T-helper 1 cell treated with Interleukin-12 subunit alpha and Interleukin-12 subunit beta and Interleukin-4 antibody, amounts not matched to agents 30 μg/mL and 1 μg/mL, for 36 hours (primary cell): Measurements from ENCODE around the gene KCNG1.

ENCODE experiments used
- H3K27ac Mint-ChIP-seq: one replicate; pipeline ENCODE4 v1.8.0; 2021; ENCODE audit warnings: mild to moderate bottlenecking, mixed read lengths
- H3K27me3 Mint-ChIP-seq: one replicate; pipeline ENCODE4 v1.8.0; 2021; ENCODE audit warnings: low read depth, mixed read lengths
- H3K36me3 Mint-ChIP-seq: one replicate; pipeline ENCODE4 v1.8.0; 2021; ENCODE audit warnings: low read depth, mixed read lengths
- H3K4me1 Mint-ChIP-seq: one replicate; pipeline ENCODE4 v1.8.0; 2021; ENCODE audit warnings: low read depth, mixed read lengths
- H3K4me3 Mint-ChIP-seq: one replicate; pipeline ENCODE4 v1.8.0; 2021; ENCODE audit warnings: mild to moderate bottlenecking, moderate library complexity, mixed read lengths
- H3K9me3 Mint-ChIP-seq: one replicate; pipeline ENCODE4 v1.8.0; 2021; ENCODE audit warnings: mixed read lengths

Gene KCNG1

GRCh38 chr20:51026269-51026668 lies 3.4 kb upstream of the KCNG1 start:
- Mint-ChIP-seq H3K4me3 (no peak overlapping the region), H3K36me3 (no peaks in the 10 kb centered on the region), H3K27me3 (peaks cover 73% of the 10 kb centered on the region), H3K4me1 (peaks cover 7% of the 10 kb centered on the region), H3K9me3 (no peaks in the 10 kb centered on the region), H3K27ac (no peak overlapping the region)

- Mint-ChIP-seq H3K36me3 (no peaks in the 10 kb centered on the region), H3K9me3 (no peaks in the 10 kb centered on the region), H3K4me3 (no peak overlapping the region), H3K27me3 (peaks cover 81% of the 10 kb centered on the region), H3K27ac (no peak overlapping the region), H3K4me1 (peaks cover 7% of the 10 kb centered on the region)
These were observed 1.9 kb upstream of the KCNG1 start for GRCh38 chr20:51024761-51025160.

- Mint-ChIP-seq H3K36me3 (no peaks in the 10 kb centered on the region), H3K9me3 (no peaks in the 10 kb centered on the region), H3K27me3 (peaks cover 77% of the 10 kb centered on the region), H3K27ac (no peak overlapping the region), H3K4me1 (peaks cover 7% of the 10 kb centered on the region), H3K4me3 (peak overlapping the region; percentile 68)
These were observed 779 bp upstream of the KCNG1 start for GRCh38 chr20:51023617-51024155.

DNA sequence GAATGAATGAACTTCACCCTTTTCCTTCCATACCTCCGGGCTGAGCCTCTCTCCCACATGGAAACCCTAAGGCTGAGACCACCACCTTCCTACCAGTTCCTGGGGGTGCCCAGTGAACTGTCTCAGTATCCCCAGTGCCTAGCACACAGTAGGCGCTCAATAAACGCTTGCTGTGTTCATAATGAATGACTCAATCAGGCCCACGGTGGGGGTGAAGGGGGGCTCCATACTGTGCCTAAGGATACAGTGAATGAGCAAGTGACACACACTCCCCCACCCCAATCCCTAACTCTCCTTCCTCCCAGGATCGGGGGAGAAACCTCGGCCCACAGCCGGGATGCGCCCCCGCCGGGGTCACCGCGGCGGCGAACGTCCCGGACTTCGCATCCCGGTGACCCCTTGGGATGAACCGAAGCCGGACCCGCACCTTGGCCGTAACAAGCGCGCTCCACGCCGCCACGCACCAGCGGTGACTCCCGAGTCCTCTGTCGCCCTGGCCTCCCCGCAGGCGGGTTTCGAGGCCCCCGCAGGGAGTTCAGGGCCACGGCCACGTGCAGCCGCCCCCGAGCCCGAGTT lies 592 bp downstream of the KCNG1 start:
- no peaks in the 10 kb centered on the region for H3K9me3 Mint-ChIP-seq
- H3K4me1 Mint-ChIP-seq, result peaks cover 7% of the 10 kb centered on the region
- peaks cover 70% of the 10 kb centered on the region for H3K27me3 Mint-ChIP-seq
- H3K36me3 Mint-ChIP-seq, result no peaks in the 10 kb centered on the region
- H3K27ac Mint-ChIP-seq, result peak overlapping the region; percentile 55
- peak overlapping the region; percentile 27 for H3K4me3 Mint-ChIP-seq

- Mint-ChIP-seq H3K4me1 (peaks cover 7% of the 10 kb centered on the region), H3K27ac (no peak overlapping the region), H3K9me3 (no peaks in the 10 kb centered on the region), H3K36me3 (no peaks in the 10 kb centered on the region), H3K27me3 (peaks cover 67% of the 10 kb centered on the region), H3K4me3 (no peak overlapping the region)
These were observed 1.6 kb downstream of the KCNG1 start for GRCh38 chr20:51021067-51022025.

DNA sequence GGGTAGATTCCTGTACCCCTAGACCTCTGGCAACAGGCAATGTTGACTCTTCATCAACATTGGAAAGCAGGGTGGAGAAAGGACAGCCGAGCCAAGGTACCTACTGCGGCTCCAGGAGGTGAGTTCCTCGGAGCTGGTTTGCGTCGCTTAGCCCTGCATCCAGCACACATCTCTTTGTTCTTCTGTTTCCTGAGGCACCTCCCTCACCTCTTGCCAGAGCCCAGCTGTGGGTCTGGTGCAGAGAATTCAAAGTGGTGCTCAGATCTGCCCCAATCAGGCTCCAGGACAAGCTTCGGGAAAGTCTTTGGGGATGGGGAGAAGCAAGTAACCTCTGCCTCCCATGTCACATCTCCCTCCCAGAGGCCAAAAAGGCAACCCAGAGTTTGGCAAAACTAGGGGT lies 2.2 kb downstream of the KCNG1 start:
- Mint-ChIP-seq H3K4me3 (no peak overlapping the region), H3K27me3 (peaks cover 62% of the 10 kb centered on the region), H3K36me3 (no peaks in the 10 kb centered on the region), H3K27ac (no peak overlapping the region), H3K9me3 (no peaks in the 10 kb centered on the region), H3K4me1 (peaks cover 7% of the 10 kb centered on the region)

DNA sequence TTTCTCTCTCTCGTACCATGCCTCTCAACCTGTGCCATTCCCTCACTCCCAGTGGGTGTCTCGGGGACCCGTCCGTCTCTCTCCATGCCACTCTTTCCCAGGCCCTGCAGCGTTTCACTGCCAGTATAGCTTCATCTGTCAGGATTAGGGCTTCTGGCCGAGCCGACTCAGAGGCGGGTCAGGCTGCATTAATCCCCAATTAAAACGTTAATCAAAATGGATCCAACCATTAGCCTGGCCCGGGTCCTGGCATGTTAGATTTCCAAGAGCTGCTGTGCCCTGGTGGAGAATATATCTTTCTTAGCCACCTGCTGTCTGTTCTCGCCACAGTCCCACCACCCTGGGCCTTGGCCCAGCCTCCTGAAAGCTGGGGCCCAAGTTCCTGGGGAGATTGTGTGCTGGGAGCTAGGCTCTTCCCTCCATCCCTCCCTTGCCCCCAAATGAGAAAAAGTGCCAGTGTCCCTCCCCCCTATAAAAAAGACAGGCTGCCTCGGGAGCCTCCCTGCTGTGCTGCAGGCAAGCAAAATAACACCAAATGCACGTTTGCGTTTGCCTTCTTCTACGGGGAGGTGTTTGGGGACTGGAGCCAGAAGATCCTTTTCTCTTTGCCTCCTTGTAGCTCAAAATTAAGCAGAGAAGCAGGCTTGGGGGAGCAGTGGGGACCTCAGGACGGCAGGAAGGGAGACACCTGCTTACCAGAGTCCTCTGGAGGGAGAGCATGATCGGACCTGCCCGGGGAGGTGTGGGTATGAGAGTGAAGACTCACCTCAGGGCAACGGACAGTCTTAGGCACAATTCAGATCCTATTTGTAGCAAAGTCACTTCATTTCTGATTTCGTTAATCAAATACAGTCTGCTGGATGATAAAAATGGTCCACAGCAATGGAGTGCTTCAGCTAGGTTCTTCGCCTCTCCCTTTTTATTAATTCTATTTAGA lies 3.0 kb downstream of the KCNG1 start:
- Mint-ChIP-seq H3K4me3 (no peak overlapping the region), H3K4me1 (peaks cover 7% of the 10 kb centered on the region), H3K27ac (no peak overlapping the region), H3K36me3 (no peaks in the 10 kb centered on the region), H3K9me3 (no peaks in the 10 kb centered on the region), H3K27me3 (peaks cover 56% of the 10 kb centered on the region)

DNA sequence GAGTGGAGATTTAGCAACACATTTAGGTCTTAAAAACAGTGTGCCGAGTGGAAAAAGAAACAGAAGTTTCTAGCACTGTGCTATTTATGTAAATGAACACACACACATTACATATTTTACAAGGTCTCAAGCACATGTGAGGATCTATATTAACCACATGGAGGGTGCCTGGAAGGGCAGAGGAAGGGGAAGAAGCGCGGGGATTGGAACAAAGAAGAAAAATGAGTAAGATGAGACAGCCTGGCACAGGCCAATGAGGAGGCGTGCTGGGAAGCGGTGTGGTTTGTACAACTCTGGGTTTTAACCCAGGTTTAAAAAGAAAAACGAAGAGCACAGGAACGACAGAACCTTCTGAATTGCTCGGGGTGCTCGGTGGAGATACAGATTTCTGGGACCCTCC lies 5.7 kb downstream of the KCNG1 start:
- Mint-ChIP-seq H3K4me1 (no peaks in the 10 kb centered on the region), H3K27ac (no peak overlapping the region), H3K9me3 (no peaks in the 10 kb centered on the region), H3K4me3 (no peak overlapping the region), H3K27me3 (peaks cover 43% of the 10 kb centered on the region), H3K36me3 (no peaks in the 10 kb centered on the region)

DNA sequence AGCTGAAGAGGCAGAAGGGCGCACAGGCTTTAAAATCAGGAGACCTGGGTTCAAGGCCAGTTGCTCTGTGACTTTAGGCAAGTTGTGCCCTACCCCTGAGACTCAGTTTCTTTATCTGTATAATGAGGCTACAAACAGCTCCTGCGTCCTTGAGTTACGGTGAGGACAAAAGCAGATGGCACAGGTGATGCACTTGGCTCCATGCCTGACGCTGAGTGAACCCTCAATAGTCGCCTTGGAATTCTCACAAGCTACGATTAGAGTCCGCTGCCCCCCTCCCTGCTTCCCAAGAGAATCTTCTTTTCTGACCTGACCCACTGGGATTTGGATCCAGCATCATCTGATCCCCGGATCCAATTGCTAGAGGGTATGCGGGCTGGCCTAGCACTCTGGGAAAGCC lies 6.4 kb downstream of the KCNG1 start:
- Mint-ChIP-seq H3K27ac (no peak overlapping the region), H3K4me3 (no peak overlapping the region), H3K9me3 (no peaks in the 10 kb centered on the region), H3K36me3 (no peaks in the 10 kb centered on the region), H3K27me3 (peaks cover 36% of the 10 kb centered on the region), H3K4me1 (no peaks in the 10 kb centered on the region)

GRCh38 chr20:51014797-51015722 lies 7.8 kb downstream of the KCNG1 start:
- no peaks in the 10 kb centered on the region for H3K9me3 Mint-ChIP-seq
- no peaks in the 10 kb centered on the region for H3K4me1 Mint-ChIP-seq
- no peak overlapping the region for H3K4me3 Mint-ChIP-seq
- no peaks in the 10 kb centered on the region for H3K36me3 Mint-ChIP-seq
- H3K27me3 Mint-ChIP-seq, result peaks cover 23% of the 10 kb centered on the region
- H3K27ac Mint-ChIP-seq, result no peak overlapping the region

- H3K9me3 Mint-ChIP-seq, result no peaks in the 10 kb centered on the region
- peaks cover 15% of the 10 kb centered on the region for H3K27me3 Mint-ChIP-seq
- no peaks in the 10 kb centered on the region for H3K36me3 Mint-ChIP-seq
- H3K4me3 Mint-ChIP-seq, result no peak overlapping the region
- H3K4me1 Mint-ChIP-seq, result no peaks in the 10 kb centered on the region
- no peak overlapping the region for H3K27ac Mint-ChIP-seq
These were observed 9.2 kb downstream of the KCNG1 start for GRCh38 chr20:51013577-51014330.

GRCh38 chr20:51012357-51012756 lies 10.6 kb downstream of the KCNG1 start:
- H3K27me3 Mint-ChIP-seq, result peaks cover 10% of the 10 kb centered on the region
- no peaks in the 10 kb centered on the region for H3K4me1 Mint-ChIP-seq
- H3K4me3 Mint-ChIP-seq, result no peak overlapping the region
- no peaks in the 10 kb centered on the region for H3K9me3 Mint-ChIP-seq
- H3K27ac Mint-ChIP-seq, result no peak overlapping the region
- no peaks in the 10 kb centered on the region for H3K36me3 Mint-ChIP-seq

DNA sequence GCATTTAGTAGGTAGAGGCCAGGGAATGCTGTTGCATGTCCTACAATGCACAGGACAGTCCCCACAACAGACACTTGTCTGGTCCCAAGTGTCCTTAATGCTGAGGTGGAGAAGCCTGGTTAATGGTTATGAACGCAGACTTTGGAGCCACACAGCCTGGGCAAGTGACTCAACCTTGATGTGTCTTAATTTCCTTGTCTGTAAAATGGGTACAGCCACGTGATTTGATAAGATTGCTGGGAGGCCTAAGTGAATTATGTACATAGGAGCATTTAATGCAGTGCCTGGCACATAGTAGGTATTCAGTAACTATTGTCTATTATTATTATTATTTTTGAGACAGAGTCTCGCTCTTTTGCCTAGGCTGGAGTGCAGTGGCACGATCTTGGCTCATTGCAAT lies 11.4 kb downstream of the KCNG1 start:
- no peaks in the 10 kb centered on the region for H3K9me3 Mint-ChIP-seq
- peaks cover 6% of the 10 kb centered on the region for H3K27me3 Mint-ChIP-seq
- no peaks in the 10 kb centered on the region for H3K36me3 Mint-ChIP-seq
- H3K4me3 Mint-ChIP-seq, result no peak overlapping the region
- no peaks in the 10 kb centered on the region for H3K4me1 Mint-ChIP-seq
- no peak overlapping the region for H3K27ac Mint-ChIP-seq
